Right ventricle myocardium superior (tissue), 1 donor: ENCODE measurements around the gene DOK7. TPM values are rescaled to one million over a fixed set of nuclear protein-coding genes. Genes with fewer than 3 reads are reported as not detected.

Source experiments
- ATAC-seq: fragments of 200-7000 bp; cut with Tn5 transposase; one replicate; pipeline ENCODE4 v1.9.1; 2020; ENCODE audit warnings: mild to moderate bottlenecking; ENCODE audit not compliant: poor library complexity
- DNase-seq: peaks from one replicate; pipeline ENCODE4 v3.0.0-alpha.2; 2020
- intact Hi-C: fragments of 100-400 bp; cut with DNase I; formaldehyde crosslinking; loops from one replicate; pipeline ENCODE4 v1.11.2; 2022
- total RNA-seq: library from RNA; stranded (reverse); fragmentation: NEBNext Ultra II Directional; extraction: Animal tissue kit (Norgen Biotek cat#: 25700); gene quantifications from one replicate; pipeline ENCODE4 v1.2.1, GENCODE V29; 2021
- donor health status: DM: no; HTN: yes; CAD: no; lungs with severe emphysema.

The DOK7 gene
- total RNA-seq, 1 donor from 2014 or later = 33.7 TPM

GRCh38 chr4:3440979-3441500 lies 22.1 kb upstream of the DOK7 start:
- intact Hi-C loops = loop anchor here (10.0 kb wide), 1 partner anchor 246 kb away; no protein-coding TSS in a partner anchor
- ATAC-seq (no peak), DNase-seq (peak; percentile 36)

DNA sequence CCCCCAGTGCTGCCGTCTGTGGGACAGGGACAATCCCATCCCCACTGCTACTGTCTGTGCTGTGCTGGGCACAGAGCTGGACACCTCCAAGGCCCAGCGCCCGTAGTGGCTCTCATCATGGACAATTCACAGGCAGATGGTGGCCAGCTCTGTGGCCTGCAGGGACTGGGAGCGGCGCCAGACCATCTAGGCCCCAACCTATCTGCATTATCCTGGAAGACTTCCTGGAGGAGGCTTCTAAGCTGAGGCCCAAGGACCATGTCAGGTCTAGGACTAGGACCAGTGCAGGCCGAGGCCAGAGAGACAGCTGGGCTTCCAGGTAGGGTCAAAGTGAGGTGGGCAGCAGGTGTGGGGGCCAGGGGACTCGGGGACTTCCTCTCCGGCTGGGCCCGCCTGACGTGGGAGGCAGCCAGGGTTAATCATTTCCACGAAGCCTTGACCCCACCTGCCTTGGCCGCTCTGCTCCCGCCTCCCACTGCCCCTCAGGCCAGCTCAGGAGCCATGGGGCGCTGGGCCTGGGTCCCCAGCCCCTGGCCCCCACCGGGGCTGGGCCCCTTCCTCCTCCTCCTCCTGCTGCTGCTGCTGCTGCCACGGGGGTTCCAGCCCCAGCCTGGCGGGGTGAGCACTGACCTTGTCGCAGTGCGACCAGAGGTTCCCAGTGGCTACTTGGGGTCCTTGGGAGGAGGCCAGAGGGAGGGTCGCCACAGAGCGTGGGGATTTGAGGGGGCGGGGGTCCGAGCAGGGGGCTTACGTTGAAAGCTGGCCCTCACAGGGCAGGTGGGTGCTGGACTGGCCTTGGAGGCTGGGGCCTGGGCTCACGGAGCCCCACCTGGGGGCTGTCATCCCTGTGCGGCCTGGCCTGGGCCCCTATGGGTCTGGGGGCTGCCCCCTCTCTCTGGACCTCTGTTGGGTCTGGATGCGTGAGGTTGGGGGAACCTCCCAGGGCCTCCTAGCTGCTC lies 21.3 kb upstream of the DOK7 start, which contains the start of gene HGFAC:
Gene HGFAC, plus strand, starts transcription at position 468 of the 959 bp plus-strand sequence. Its CDS starts 34 bp downstream, at position 502.
- peak; percentile 36 for DNase-seq
- intact Hi-C loops = loop anchor here (2.0 to 10.0 kb wide), 2 partner anchors 97 to 247 kb away; no protein-coding TSS in a partner anchor
- no peak for ATAC-seq

GRCh38 chr4:3442460-3442958 lies 20.6 kb upstream of the DOK7 start:
- no peak for ATAC-seq
- intact Hi-C loops = loop anchor here (2.0 to 10.0 kb wide), 2 partner anchors 98 to 248 kb away; no protein-coding TSS in a partner anchor
- DNase-seq = peak; percentile 35

GRCh38 chr4:3442959-3443749 lies 20.0 kb upstream of the DOK7 start:
- ATAC-seq = peak; percentile 84
- DNase-seq = peak; percentile 74
- intact Hi-C loops = loop anchor here (2.0 to 10.0 kb wide), 2 partner anchors 98 to 248 kb away; no protein-coding TSS in a partner anchor

- DNase-seq = peak; percentile 29
- intact Hi-C loops = loop anchor here (2.0 to 10.0 kb wide), 2 partner anchors 99 to 249 kb away; no protein-coding TSS in a partner anchor
- no peak for ATAC-seq
Observed at GRCh38 chr4:3443750-3444309, 19.3 kb upstream of the DOK7 start.

DNA sequence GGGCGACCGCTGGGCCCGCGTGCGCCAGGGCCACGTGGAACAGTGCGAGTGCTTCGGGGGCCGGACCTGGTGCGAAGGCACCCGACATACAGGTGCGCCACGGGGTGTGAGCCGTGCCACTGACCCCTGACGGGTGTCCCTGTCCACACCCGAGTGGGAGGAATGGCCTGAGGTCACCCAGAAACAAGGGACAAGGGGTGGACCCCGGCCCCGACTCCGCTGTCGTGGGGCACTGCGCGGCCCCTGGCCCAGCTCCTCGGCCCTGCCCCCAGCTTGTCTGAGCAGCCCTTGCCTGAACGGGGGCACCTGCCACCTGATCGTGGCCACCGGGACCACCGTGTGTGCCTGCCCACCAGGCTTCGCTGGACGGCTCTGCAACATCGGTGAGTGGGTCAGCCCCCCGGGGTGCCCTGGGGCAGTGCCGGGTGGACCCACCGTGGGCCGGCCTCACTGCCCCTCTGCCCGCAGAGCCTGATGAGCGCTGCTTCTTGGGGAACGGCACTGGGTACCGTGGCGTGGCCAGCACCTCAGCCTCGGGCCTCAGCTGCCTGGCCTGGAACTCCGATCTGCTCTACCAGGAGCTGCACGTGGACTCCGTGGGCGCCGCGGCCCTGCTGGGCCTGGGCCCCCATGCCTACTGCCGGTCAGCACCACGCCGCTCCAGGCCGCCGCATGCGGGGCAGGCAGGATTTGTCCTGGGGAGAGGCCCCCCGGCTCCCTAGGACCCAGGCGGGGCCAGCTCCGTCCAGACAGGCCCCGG lies 18.6 kb upstream of the DOK7 start:
- intact Hi-C loops = loop anchor here (10.0 kb wide), 1 partner anchor 250 kb away; no protein-coding TSS in a partner anchor
- DNase-seq (peak; percentile 37), ATAC-seq (no peak)

DNA sequence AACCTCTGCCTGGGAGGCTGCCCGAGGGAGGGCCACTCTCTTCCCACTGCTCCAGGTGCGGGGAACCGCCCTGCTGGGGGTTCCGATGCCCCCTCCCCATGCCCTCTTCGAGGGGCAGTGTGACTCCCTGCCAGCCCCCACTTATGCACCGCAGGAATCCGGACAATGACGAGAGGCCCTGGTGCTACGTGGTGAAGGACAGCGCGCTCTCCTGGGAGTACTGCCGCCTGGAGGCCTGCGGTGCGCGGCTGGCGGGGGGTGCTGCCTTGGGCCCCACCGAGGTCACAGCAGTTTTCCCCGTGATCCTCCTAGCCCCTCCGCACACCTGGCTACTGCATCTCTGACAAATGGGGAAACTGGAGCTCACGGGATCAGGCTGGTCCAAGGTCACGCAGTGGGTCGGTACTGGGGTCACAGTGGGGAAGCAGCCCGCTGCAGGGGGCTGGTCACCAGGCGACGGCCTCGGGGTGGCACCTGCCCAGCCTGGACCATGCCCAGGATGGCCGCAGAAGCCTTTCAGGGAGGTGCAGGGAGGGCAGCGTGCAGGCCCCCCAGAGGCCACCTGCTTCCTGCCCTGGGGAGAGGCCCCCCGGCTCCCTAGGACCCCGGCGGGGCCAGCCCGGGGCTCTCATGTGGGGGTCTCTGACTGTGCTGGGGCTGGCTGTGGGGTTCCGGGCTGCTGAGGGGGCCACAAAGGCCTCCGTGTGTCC lies 17.8 kb upstream of the DOK7 start:
- intact Hi-C loops = loop anchor here (10.0 kb wide), 1 partner anchor 250 kb away; no protein-coding TSS in a partner anchor
- DNase-seq = peak; percentile 10
- no peak for ATAC-seq

GRCh38 chr4:3445829-3446545 lies 17.1 kb upstream of the DOK7 start:
- intact Hi-C loops = loop anchor here (10.0 kb wide), 1 partner anchor 251 kb away; no protein-coding TSS in a partner anchor
- DNase-seq = peak; percentile 37
- ATAC-seq = no peak

GRCh38 chr4:3446631-3447320 lies 16.3 kb upstream of the DOK7 start:
- ATAC-seq (no peak), DNase-seq (peak; percentile 33)
- intact Hi-C loops = loop anchor here (10.0 kb wide), 1 partner anchor 252 kb away; no protein-coding TSS in a partner anchor

DNA sequence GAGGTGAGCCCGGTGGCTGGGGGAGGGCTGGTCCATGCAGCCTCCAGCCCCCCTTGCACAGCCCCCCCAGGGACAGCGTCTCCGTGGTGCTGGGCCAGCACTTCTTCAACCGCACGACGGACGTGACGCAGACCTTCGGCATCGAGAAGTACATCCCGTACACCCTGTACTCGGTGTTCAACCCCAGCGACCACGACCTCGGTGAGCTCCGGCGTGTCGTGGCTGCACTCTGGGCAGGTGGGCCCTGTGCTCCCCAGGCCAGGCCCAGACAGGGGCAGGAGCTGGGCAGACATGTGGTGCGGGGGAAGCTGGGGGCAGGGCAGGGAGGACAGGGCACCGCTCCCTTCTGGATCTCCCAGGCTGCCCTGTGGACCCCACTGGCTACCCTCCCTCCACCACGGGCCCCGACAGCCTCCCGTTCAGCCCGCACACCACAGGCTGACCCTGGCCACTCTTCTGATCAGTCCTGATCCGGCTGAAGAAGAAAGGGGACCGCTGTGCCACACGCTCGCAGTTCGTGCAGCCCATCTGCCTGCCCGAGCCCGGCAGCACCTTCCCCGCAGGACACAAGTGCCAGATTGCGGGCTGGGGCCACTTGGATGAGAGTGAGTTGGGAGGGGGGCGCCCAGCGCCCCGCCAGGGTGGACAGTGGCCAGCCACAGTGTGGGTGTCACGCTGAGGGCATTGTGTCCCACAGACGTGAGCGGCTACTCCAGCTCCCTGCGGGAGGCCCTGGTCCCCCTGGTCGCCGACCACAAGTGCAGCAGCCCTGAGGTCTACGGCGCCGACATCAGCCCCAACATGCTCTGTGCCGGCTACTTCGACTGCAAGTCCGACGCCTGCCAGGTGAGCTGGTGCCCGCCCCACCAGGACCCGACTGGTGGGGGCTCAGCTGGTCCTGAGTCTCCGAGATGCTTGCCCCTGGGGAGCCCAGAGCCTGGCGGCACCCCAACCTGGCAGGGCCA lies 15.4 kb upstream of the DOK7 start:
- ATAC-seq = no peak
- intact Hi-C loops = loop anchor here (10.0 kb wide), 1 partner anchor 253 kb away; no protein-coding TSS in a partner anchor

GRCh38 chr4:3449047-3449573 lies 14.0 kb upstream of the DOK7 start:
- peak; percentile 30 for DNase-seq
- intact Hi-C loops = loop anchor here (10.0 kb wide), 1 partner anchor 254 kb away; no protein-coding TSS in a partner anchor
- ATAC-seq = no peak

More for the DNA sequence above, 15.4 kb upstream of the DOK7 start:
- DNase-seq = peak; percentile 32

DNA sequence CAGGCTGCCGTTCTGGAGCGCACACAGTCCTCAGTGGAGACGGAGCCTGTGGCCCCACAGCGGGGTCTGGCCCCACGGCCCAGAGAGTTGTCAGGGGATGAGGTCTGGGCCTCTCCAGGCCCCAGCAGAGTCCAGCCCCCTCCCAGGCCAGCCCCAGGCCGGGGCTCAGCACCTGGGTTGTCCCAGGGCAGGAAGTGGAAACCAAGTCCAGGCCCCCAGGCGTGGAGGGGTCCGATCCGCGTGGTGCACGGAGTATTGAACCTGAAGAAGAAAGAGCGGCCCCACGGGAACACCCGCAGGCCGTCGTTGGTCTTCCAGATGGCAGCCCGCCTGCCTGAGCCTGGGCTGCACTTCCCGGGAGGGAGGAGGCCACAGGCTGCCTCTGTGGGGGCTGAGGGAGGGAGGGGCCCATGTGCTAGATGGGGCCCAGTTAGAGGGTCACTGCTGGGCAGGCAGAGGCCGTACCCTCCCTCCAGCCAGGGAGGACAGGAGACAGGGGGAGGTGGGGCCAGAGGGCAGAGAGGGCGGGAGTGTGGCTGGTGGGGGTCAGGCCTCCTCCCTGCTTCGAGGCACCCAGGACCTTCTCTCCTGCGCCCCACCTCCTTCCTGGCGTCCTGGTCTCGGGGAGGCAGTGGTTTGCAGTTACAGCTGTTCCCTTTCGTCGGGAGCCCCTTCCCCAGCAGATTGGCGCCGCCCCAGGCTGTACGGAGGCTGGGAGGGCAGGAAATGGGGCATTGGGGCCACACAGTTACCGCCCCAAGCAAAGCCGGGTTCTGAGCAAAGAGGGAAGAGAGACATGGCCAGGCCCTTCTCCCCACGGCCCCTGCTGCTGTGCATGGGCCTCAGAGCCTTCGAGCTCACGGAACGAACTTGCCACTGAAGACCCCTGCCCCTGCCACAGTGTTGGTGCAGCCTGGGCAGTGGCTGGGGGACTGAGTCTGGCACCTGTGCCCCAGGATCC lies 13.3 kb upstream of the DOK7 start:
- DNase-seq = no peak
- intact Hi-C loops = loop anchor here (10.0 kb wide), 1 partner anchor 255 kb away; no protein-coding TSS in a partner anchor
- ATAC-seq = no peak

- DNase-seq (no peak), ATAC-seq (no peak)
- intact Hi-C loops = no loop called here
Observed at GRCh38 chr4:3450643-3451042, 12.5 kb upstream of the DOK7 start.
